Measurements from ENCODE around the gene FGGY.

DNA sequence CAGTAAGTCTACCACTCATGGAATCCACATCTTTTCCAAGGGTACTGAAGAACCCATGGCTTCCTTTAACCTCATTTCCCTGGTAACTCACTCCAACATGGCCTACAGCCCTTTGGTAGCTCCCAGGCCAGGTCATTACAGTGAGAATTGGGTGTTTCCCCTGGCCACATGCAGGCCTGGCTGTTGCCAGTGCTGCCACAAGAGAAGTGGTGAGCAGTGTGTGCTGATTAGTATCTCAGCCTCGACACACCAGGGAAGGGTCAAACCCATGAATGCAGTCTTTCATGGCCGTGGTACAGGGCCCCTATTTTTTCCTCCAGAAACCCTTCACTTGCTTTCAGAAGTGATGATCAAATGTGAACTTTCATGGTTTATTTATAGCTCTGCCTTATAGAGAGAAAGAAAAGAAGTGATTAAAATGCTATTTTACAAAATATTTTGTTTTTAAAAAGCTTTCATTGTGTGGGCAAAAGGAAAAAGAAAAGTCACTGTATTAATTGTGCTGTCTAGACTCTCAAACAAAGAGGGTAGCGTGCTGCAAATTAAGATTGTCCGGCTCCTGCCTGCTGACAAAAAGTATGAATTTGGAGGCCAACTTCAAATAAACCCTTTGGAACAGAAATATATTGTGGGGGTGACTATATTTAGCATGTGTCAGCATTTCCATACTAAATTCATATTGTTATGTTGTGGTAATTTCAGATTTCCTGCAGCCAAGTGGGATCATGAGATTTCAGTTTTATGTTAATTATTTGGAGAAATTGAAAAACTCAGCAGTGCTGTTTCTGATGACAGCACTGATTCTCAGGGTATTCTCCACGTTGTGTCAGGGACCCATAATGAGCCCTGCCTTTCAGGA lies 455.9 kb downstream of the FGGY start:
- TF ChIP-seq ESRRA (CRISPR knock-in tag; IDR thresholded peaks at IDR 0.05; ENCODE audit: borderline replicate concordance) (no peak), ZNF263 (CRISPR knock-in tag; IDR thresholded peaks at IDR 0.05; ENCODE audit: low read depth) (no peak)
- TF ChIP-seq, protein P1, sequence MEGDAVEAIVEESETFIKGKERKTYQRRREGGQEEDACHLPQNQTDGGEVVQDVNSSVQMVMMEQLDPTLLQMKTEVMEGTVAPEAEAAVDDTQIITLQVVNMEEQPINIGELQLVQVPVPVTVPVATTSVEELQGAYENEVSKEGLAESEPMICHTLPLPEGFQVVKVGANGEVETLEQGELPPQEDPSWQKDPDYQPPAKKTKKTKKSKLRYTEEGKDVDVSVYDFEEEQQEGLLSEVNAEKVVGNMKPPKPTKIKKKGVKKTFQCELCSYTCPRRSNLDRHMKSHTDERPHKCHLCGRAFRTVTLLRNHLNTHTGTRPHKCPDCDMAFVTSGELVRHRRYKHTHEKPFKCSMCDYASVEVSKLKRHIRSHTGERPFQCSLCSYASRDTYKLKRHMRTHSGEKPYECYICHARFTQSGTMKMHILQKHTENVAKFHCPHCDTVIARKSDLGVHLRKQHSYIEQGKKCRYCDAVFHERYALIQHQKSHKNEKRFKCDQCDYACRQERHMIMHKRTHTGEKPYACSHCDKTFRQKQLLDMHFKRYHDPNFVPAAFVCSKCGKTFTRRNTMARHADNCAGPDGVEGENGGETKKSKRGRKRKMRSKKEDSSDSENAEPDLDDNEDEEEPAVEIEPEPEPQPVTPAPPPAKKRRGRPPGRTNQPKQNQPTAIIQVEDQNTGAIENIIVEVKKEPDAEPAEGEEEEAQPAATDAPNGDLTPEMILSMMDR (IDR thresholded peaks at IDR 0.05): no peak
- TF ChIP-seq, protein P2, sequence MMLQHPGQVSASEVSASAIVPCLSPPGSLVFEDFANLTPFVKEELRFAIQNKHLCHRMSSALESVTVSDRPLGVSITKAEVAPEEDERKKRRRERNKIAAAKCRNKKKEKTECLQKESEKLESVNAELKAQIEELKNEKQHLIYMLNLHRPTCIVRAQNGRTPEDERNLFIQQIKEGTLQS (CRISPR knock-in tag; conservative IDR thresholded peaks at IDR 0.05): no peak
- TF ChIP-seq, protein P3, sequence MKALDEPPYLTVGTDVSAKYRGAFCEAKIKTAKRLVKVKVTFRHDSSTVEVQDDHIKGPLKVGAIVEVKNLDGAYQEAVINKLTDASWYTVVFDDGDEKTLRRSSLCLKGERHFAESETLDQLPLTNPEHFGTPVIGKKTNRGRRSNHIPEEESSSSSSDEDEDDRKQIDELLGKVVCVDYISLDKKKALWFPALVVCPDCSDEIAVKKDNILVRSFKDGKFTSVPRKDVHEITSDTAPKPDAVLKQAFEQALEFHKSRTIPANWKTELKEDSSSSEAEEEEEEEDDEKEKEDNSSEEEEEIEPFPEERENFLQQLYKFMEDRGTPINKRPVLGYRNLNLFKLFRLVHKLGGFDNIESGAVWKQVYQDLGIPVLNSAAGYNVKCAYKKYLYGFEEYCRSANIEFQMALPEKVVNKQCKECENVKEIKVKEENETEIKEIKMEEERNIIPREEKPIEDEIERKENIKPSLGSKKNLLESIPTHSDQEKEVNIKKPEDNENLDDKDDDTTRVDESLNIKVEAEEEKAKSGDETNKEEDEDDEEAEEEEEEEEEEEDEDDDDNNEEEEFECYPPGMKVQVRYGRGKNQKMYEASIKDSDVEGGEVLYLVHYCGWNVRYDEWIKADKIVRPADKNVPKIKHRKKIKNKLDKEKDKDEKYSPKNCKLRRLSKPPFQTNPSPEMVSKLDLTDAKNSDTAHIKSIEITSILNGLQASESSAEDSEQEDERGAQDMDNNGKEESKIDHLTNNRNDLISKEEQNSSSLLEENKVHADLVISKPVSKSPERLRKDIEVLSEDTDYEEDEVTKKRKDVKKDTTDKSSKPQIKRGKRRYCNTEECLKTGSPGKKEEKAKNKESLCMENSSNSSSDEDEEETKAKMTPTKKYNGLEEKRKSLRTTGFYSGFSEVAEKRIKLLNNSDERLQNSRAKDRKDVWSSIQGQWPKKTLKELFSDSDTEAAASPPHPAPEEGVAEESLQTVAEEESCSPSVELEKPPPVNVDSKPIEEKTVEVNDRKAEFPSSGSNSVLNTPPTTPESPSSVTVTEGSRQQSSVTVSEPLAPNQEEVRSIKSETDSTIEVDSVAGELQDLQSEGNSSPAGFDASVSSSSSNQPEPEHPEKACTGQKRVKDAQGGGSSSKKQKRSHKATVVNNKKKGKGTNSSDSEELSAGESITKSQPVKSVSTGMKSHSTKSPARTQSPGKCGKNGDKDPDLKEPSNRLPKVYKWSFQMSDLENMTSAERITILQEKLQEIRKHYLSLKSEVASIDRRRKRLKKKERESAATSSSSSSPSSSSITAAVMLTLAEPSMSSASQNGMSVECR (CRISPR knock-in tag; IDR thresholded peaks at IDR 0.05; ENCODE audit: borderline replicate concordance): no peak
- TF ChIP-seq, protein P4, sequence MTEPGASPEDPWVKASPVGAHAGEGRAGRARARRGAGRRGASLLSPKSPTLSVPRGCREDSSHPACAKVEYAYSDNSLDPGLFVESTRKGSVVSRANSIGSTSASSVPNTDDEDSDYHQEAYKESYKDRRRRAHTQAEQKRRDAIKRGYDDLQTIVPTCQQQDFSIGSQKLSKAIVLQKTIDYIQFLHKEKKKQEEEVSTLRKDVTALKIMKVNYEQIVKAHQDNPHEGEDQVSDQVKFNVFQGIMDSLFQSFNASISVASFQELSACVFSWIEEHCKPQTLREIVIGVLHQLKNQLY (CRISPR knock-in tag; IDR thresholded peaks at IDR 0.05): no peak

Measured in WTC11 (cell line).